Activated T-cell treated with anti-CD3 and anti-CD28 coated beads for 4 hours (primary cell): ENCODE measurements around the gene RPS14.
A peak's percentile ranks its signal among the peaks of the same experiment; 100 is the strongest.
"Not testable (repeated sequence)": the region's sequence is repeated elsewhere in the genome, so short reads cannot be mapped to it uniquely, and the experiment has no call there.

Experiments used
- DNase-seq: peaks from one replicate; pipeline ENCODE4 v3.0.0-alpha.2; 2020

Gene RPS14

GRCh38 chr5:150476568-150476967, 27.0 kb upstream of the RPS14 start:
- DNase-seq, result not testable (repeated sequence)

- no peak for DNase-seq
Measured at GRCh38 chr5:150473673-150474358, 24.3 kb upstream of the RPS14 start.

GRCh38 chr5:150469718-150470469, 20.4 kb upstream of the RPS14 start:
- DNase-seq, result no peak

GRCh38 chr5:150468206-150468605, 18.7 kb upstream of the RPS14 start:
- DNase-seq, result no peak

GRCh38 chr5:150465927-150466326, 16.4 kb upstream of the RPS14 start:
- no peak for DNase-seq

GRCh38 chr5:150464554-150465012, 15.0 kb upstream of the RPS14 start:
- DNase-seq, result no peak

GRCh38 chr5:150461231-150461630, 11.7 kb upstream of the RPS14 start:
- no peak for DNase-seq

- no peak for DNase-seq
Measured at GRCh38 chr5:150460781-150461180, 11.2 kb upstream of the RPS14 start.

GRCh38 chr5:150458802-150459557, 9.4 kb upstream of the RPS14 start:
- peak; percentile 84 for DNase-seq

- no peak for DNase-seq
Measured at GRCh38 chr5:150457562-150458240, 8.2 kb upstream of the RPS14 start.

GRCh38 chr5:150457121-150457520, 7.6 kb upstream of the RPS14 start:
- no peak for DNase-seq

GRCh38 chr5:150454492-150455229, 5.1 kb upstream of the RPS14 start:
- no peak for DNase-seq

GRCh38 chr5:150454027-150454426, 4.5 kb upstream of the RPS14 start:
- not testable (repeated sequence) for DNase-seq

GRCh38 chr5:150452914-150453313, 3.4 kb upstream of the RPS14 start:
- DNase-seq, result no peak

- no peak for DNase-seq
Measured at GRCh38 chr5:150451594-150451993, 2.1 kb upstream of the RPS14 start.

- DNase-seq, result no peak
Measured at GRCh38 chr5:150448952-150449516, 505 bp downstream of the RPS14 start.

GRCh38 chr5:150448334-150448733, 1.2 kb downstream of the RPS14 start:
- DNase-seq, result no peak

- no peak for DNase-seq
Measured at GRCh38 chr5:150447188-150447587, 2.4 kb downstream of the RPS14 start.

GRCh38 chr5:150446583-150446982, 3.0 kb downstream of the RPS14 start:
- DNase-seq, result no peak

GRCh38 chr5:150446088-150446487, 3.5 kb downstream of the RPS14 start:
- DNase-seq, result no peak

- no peak for DNase-seq
Measured at GRCh38 chr5:150444770-150445169, 4.8 kb downstream of the RPS14 start.
